DMS53 treated with DMSO at 0.1 percent for 48 hours (cell line): Measurements from ENCODE around the gene POLDIP3.

ENCODE experiments used
- DNase-seq: peaks from one replicate; lab custom pipeline; 2025; ENCODE audit not compliant: unreplicated experiment; lab: John Stamatoyannopoulos, UW

The POLDIP3 gene

GRCh38 chr22:42642806-42643633 is 28.3 kb upstream of the POLDIP3 start:
- no peak for DNase-seq

GRCh38 chr22:42641801-42642413 is 27.2 kb upstream of the POLDIP3 start:
- DNase-seq: no peak

- DNase-seq: no peak
Measured at GRCh38 chr22:42639541-42640241, 25.0 kb upstream of the POLDIP3 start.

GRCh38 chr22:42637555-42637954 is 22.9 kb upstream of the POLDIP3 start:
- DNase-seq: no peak

GRCh38 chr22:42636506-42636905 is 21.8 kb upstream of the POLDIP3 start:
- DNase-seq: no peak

- DNase-seq: no peak
Measured at GRCh38 chr22:42635531-42635930, 20.8 kb upstream of the POLDIP3 start.

- no peak for DNase-seq
Measured at GRCh38 chr22:42633013-42633412, 18.3 kb upstream of the POLDIP3 start.

- no peak for DNase-seq
Measured at GRCh38 chr22:42632096-42632495, 17.4 kb upstream of the POLDIP3 start.

- no peak for DNase-seq
Measured at GRCh38 chr22:42630901-42631602, 16.4 kb upstream of the POLDIP3 start.

GRCh38 chr22:42630211-42630610 is 15.5 kb upstream of the POLDIP3 start:
- no peak for DNase-seq

GRCh38 chr22:42627981-42628380 is 13.3 kb upstream of the POLDIP3 start:
- DNase-seq: no peak

- no peak for DNase-seq
Measured at GRCh38 chr22:42626951-42627625, 12.4 kb upstream of the POLDIP3 start.

GRCh38 chr22:42626431-42626830 is 11.7 kb upstream of the POLDIP3 start:
- DNase-seq: no peak

GRCh38 chr22:42625416-42625815 is 10.7 kb upstream of the POLDIP3 start:
- DNase-seq: no peak

GRCh38 chr22:42624551-42625106 is 9.9 kb upstream of the POLDIP3 start:
- no peak for DNase-seq

GRCh38 chr22:42623756-42624441 is 9.2 kb upstream of the POLDIP3 start:
- DNase-seq: no peak

- DNase-seq: no peak
Measured at GRCh38 chr22:42623301-42623751, 8.6 kb upstream of the POLDIP3 start.

GRCh38 chr22:42622061-42622710 is 7.5 kb upstream of the POLDIP3 start:
- DNase-seq: no peak

GRCh38 chr22:42621505-42622002 is 6.9 kb upstream of the POLDIP3 start:
- no peak for DNase-seq
